ENCODE data around the gene MCEMP1.

Gene MCEMP1

GRCh38 chr19:7679771-7680605 lies 3.1 kb downstream of the MCEMP1 start:
- DNase-seq: peak; percentile 19
- Histone ChIP-seq H3K36me3 (peaks cover 14% of the 10 kb centered on the region), H3K27ac (peak overlapping the region; percentile 75; the same call in 1 of the 2 replicates), H3K4me3 (ENCODE audit: low read depth, low read length) (peak overlapping the region; percentile 94), H3K9me3 (ENCODE audit: severe bottlenecking) (no peaks in the 10 kb centered on the region), H3K27me3 (ENCODE audit: insufficient read depth, low read depth, severe bottlenecking) (no peaks in the 10 kb centered on the region)
- no peak for TF ChIP-seq CTCF (IDR thresholded peaks at IDR 0.05; ENCODE audit: low read depth, low read length)

- TF ChIP-seq CTCF (IDR thresholded peaks at IDR 0.05; ENCODE audit: low read depth, low read length): peak; percentile 85
- Histone ChIP-seq H3K9me3 (ENCODE audit: severe bottlenecking) (no peaks in the 10 kb centered on the region), H3K27ac (peak within 1 kb of the TSS; percentile 75), H3K27me3 (ENCODE audit: insufficient read depth, low read depth, severe bottlenecking) (no peaks in the 10 kb centered on the region), H3K36me3 (peaks cover 14% of the 10 kb centered on the region), H3K4me3 (ENCODE audit: low read depth, low read length) (peak within 1 kb of the TSS; percentile 94)
- peak; percentile 85 for DNase-seq
These were observed 3.9 kb downstream of the MCEMP1 start, which contains the start of gene TRAPPC5 for GRCh38 chr19:7680606-7681339. Gene TRAPPC5, plus strand, starts transcription at chr19:7680833. Its CDS starts 1,421 bp downstream, at chr19:7682254.

GRCh38 chr19:7681340-7682174 lies 4.7 kb downstream of the MCEMP1 start:
- TF ChIP-seq CTCF (IDR thresholded peaks at IDR 0.05; ENCODE audit: low read depth, low read length): peak; percentile 80
- Histone ChIP-seq H3K4me3 (ENCODE audit: low read depth, low read length) (peak overlapping the region; percentile 94), H3K27me3 (ENCODE audit: insufficient read depth, low read depth, severe bottlenecking) (no peaks in the 10 kb centered on the region), H3K27ac (peak overlapping the region; percentile 75), H3K36me3 (peaks cover 14% of the 10 kb centered on the region), H3K9me3 (ENCODE audit: severe bottlenecking) (no peaks in the 10 kb centered on the region)
- peak; percentile 92 for DNase-seq

- no peaks in the 10 kb centered on the region for H3K9me3 ChIP-seq (ENCODE audit: severe bottlenecking)
- no peak overlapping the region for H3K4me3 ChIP-seq (ENCODE audit: low read depth, low read length)
- peak overlapping the region; percentile 52 for H3K27ac ChIP-seq
- no peak for TF ChIP-seq CTCF (IDR thresholded peaks at IDR 0.05; ENCODE audit: low read depth, low read length)
- DNase-seq: no peak
- H3K27me3 ChIP-seq (ENCODE audit: insufficient read depth, low read depth, severe bottlenecking): no peaks in the 10 kb centered on the region
- peaks cover 14% of the 10 kb centered on the region for H3K36me3 ChIP-seq
These were observed 5.4 kb downstream of the MCEMP1 start for GRCh38 chr19:7682175-7682855.

All from WERI-Rb-1 (cell line).